ENCODE data around the gene FOXN4.

FOXN4 gene

DNA sequence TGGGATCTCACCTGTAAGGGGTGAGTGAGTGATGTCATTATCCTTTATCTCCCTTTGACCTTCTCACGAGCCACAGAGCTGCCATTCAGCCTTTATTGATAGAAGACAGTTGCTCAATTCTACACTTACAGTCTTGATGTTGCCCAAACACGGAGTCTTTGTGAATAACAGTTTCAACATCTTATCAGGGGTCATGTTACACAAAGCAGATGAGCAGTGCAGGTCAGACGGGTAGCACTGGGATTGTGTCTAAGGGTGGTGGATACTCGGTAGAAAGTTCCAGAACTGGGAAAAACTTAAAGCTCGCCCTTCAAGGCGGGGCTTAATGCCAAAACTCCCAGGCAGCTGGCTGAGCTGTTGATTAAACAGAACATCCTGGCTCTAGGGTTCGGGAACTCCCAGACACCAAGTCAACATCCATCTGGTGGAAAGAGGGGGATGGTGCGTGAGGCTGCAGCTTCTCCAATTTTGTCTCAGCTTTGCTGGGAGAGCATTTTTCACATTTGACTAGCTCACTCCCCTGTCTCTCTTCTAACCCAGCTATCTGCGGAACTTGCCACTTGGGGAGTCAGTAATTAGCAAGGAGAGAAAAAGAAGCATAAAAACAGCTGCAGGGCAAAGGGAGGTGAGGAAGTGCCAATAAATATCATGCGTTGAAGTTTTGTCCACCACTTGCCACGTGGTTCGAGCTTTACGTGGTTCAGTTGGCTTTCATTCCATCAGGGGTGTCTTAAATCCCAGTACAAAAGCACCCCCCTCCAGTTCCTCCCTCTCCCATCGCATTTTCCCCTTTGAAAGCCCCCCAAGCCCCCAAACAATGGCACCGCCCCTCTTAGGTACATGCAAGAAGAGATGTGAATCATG is 31.0 kb downstream of the FOXN4 start:
- no peak for DNase-seq

DNA sequence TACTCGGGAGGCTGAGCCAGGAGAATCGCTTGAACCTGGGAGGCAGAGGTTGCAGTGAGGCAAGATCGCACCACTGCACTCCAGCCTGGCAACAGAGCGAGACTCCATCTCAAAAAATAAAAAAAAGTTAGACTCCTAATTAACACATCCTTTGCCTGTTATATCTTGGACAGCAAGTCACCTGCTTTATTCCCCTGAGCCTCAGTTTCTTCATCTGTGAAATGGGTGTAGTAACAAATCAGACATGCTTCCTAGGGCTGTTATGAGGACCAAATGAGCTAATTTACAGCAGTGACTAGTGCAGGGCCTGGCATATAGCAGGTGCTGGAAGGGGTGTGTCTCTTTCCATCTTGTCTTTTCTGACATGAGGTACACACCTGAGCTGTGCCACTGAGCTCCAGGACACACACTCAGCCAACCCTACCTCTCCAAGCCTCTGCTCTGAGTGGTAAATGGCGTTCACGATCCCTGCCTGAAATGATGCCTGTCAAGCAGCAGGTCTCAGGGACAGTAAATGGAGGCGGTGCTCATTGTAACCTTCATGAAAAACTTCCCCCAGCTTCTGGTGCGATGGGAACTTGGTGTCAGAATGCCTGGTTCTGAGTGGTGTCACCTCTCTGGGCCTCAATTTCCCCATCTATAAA is 31.7 kb downstream of the FOXN4 start:
- DNase-seq = no peak

DNA sequence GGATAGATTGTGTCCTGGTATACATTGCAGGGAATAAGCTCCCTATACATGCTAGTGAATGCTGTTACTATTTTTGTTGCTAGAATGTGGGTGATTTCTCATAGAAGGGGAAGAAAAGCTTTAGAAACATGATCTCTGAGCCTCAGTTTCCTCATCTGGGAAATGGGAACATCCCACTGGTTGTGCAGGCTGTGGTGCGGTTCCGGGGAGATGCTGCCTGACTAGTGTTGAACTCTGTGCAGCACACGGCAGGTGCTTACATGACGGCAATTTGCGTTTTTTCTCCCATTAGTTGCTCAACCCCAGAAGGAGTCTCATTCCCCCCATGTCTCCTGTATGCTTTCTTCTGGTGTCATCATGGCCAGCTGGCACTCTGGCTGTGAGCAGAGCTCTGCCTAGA is 32.9 kb downstream of the FOXN4 start:
- no peak for DNase-seq

DNA sequence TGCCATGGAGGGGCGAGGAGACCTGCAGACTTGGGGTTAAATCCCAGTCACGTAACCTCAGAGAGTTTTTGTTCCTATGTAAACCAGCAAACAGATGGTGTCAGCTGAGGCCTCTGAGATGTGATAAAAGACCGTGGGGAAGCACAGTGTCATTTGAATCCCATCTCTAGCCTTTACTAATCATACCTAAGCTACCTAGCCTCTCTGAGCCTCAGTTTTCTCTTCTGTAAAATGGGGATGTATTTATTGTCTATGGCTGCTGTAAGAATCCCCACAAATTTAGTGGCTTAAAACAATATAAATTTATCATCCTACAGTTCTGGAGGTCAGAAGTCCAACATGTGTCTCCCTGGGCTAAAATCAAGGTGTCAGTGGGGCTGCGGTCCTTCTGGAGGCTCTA is 33.9 kb downstream of the FOXN4 start:
- no peak for DNase-seq

DNA sequence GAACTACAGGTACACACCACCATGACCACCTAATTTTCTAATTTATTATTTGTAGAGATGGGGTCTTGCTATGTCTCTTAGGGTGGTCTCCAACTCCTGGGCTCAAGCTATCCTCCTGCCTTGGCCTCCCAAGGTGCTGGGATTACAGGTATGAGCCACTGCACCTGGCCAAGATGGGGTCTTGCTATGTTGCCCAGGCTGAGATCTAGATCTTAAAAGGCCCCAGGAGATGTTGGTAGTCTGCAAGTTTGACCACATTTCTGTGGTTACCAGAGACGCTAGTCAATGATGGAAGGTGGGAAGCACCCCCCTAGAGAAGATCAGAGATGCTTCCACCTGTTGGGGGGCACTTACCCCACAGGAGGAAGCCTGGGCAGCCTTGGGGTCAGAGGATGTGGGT is 34.7 kb downstream of the FOXN4 start:
- no peak for DNase-seq

DNA sequence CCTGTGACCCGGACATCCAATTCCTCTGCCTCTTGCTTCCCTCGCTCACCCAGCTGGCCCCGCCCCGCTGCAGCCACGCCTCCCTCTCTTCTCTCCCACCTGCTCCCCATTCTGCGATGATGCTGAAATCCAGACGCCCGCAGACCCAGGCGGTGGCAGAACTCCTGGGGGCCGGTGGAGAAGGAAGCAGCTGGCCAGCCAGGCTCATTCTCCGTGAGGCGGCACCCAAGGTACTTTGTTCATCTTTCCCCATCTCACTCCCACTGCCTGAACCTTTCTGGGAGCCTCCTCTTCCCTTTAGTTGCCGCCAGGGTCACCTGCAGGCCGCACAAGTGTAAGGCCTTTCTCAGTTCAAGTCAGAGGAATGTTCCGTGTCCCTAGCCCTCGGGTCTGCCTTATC is 35.7 kb downstream of the FOXN4 start:
- no peak for DNase-seq

DNA sequence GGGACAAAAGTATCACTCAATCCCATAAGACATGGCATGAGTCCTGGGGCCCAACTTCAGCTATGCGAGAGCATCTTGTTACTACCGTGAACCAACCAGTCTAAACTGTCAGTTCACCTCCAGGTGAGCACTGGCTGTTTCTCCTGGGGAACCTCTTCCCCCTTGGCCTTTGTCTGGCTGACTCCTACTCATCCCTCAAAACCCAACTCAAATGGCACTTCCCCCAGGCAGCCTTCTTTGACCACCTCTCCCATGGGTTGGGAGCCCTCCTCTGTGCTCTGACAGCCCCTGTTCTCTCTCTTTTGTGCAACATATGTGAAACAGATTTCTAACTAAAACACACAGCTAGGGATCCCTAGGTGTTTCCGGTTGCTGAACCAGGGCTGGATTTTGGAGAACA is 37.7 kb downstream of the FOXN4 start:
- no peak for DNase-seq

DNA sequence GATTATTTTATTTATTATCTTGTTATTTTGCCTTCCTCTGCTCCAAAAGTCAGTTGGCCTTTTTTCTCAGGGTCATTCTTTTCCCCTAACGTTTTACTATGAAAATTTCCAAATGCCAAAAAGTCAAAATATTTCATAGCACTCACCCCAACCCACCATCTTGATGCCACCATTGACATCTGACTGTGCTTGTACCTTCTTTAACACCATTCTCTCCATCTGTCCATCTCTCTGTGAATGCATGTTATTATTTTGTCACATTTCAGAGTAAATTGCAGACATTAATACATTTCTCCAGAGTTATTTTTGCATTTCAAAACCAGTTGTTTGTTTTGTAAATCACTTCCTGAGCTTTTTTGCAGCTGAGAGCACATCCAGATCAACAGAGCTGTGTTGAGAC is 38.6 kb downstream of the FOXN4 start:
- DNase-seq = no peak

DNA sequence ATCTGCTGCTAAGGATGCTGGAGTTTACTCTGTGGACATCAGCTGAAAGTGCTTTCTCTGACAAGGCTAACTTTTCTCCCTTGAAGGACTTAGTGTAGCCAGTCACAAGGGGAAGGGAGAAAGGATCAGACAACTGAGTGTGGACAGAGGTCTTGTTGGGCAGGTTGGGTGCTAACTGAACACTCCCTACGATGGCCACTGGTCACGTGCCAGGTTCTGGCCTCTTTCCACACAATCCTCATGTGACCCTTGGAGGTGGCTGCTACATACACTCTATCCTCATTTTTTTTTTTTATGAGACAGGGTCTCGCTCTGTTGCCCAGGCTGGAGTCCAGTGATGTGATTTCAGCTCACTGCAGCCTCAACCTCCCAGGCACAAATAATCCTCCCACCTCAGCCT is 39.7 kb downstream of the FOXN4 start:
- DNase-seq = no peak

DNA sequence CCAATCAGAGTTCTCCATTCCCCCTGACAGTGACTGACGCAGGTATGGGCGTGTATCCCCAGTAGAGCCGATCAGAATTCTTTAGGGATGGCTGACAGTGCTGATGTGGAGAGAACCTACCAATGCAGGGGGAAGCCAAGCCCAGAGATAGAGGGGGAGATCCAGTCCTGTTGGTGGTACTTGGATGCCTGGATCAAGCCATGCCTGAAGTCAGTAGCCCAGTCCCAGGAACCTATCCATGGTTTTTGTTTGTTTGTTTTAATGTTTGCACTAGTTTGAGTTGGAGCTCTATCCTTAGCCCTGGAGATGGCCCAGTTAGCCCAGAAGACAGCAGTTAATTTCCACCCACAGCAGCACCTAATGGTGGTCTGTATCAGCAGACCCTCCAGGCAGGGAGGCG is 40.2 kb downstream of the FOXN4 start:
- no peak for DNase-seq

DNA sequence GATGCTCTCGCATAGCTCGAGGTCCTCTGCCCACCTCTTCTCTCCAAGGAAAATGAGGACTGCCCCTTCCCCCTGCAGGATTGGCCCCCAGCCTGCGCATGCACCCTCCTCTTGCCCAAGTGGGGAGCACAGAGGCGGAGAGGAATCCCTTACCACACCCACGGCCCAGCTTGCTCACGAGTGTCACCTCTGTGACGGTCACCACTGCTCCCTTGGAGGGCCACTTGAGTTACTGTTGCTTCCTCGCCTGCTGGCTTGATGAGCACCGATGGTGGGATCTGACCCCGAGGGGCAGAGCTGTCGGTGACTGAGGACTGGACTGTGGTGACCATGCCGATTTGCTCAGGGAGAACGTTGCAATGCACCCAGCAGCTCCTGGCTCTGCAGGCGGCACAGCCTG is 41.7 kb downstream of the FOXN4 start:
- DNase-seq = no peak

DNA sequence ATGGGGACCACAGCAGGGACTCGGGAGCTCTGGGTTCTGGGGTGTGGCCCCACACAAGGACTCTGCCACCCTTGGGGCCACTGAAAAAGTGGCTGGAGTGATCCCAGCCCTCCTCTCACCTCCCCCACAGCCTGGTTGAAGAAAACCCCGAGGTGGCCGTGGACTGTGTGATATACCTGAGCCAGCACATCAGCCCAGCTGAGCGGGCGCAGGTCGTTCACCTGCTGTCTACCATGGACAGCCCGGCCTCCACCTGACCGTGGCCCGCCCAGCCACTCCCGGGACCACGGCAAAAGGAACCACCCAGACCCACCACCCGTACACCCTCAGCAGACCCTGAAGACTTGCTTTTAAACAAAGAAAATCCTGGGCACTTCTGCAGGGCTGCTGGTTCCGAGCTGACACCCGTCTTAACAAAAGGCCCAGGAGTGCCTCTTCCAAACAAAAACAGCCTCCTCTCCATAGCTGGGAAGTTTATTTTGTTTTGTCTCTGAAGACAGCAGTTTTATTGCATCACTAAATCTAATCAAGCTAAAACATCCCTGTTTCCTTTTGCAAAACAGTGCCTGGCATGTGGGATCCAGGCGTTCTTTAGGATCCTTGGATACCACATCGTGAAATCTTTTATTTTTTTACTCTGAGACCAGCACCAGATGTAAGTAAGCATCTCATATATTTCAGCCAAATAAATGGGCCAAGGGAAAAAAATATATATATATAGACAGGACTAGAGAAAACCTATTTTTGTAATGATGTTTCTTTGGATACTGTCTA is 42.8 kb downstream of the FOXN4 start:
- no peak for DNase-seq

DNA sequence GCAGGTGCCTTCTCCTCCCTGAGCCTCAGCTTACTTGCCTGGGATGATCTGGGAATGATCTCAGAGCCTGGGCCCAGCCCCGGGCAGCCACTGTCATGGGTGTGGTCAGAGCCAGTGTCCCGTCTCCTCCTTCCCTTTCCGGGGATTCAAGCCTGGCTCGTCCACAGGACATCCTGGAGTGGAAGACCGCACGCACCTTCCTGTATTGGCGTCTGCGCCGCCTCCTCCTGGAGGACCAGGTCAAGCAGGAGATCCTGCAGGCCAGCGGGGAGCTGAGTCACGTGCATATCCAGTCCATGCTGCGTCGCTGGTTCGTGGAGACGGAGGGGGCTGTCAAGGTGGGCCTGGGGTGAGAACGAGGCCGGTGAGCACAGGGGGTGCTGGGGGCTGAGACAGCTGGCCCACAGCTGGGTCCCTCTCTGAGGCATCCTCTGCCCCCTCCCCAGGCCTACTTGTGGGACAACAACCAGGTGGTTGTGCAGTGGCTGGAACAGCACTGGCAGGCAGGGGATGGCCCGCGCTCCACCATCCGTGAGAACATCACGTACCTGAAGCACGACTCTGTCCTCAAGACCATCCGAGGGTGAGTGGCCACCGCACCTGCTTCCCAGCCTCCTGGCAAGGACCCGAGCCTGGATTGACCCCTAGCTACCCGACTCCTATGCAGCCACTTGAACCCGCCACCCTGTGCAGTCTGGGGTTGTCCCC is 44.0 kb downstream of the FOXN4 start:
- DNase-seq = no peak

DNA sequence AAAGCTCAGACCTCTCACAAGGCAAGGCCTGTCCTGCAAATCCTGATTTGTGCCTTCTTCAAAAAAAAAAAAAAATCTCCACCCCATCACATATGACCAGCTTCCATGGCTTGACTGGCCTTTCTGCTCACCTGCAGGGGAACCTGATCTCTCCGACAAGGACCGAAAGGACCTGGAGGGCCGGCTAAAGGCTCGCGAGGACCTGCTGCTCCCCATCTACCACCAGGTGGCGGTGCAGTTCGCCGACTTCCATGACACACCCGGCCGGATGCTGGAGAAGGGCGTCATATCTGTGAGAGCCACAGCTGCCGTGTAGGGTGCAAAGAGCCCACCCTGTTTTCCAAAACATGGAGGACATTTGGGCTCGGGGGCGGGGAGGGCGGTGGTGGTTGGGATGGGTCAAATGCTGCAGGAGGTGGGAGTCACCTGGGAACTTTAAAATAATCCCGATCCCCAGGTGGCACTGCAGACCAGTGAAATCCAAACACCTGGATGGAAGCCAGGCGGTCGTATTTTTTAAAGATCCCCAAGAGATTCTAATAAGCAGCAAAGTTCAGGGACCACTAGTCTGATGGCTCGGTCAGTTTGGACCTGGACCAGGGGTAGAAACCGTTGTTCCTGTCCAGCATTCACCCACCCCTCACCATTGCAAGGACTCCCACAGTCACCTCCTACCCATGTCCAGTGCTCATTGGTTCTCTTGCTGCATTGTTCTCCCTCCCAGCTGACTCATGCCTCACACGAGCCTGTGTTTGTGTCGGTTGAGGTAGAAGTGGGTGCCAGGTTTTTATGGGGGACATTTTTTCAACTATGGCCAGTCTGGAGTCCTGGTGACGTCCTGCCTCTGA is 44.8 kb downstream of the FOXN4 start:
- peak; percentile 9 for DNase-seq

DNA sequence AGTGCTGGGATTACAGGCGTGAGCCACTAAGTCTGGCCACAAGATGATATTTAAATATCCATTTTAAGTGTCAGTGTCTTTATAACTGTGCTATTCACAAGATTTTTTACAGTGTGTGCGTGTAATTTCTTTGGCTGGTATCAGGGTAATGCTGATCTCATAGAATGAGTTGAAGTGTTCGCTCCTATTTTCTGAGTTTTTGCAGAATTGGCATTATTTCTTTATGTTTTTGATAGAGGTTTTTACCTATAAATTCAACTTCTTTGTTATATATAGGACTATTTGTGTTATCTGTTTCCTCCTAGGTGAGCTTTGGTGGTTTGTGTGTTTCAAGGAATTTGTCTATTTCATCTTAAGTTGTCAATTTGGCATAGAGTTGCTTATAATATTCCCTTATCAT is 45.6 kb downstream of the FOXN4 start:
- no peak for DNase-seq

DNA sequence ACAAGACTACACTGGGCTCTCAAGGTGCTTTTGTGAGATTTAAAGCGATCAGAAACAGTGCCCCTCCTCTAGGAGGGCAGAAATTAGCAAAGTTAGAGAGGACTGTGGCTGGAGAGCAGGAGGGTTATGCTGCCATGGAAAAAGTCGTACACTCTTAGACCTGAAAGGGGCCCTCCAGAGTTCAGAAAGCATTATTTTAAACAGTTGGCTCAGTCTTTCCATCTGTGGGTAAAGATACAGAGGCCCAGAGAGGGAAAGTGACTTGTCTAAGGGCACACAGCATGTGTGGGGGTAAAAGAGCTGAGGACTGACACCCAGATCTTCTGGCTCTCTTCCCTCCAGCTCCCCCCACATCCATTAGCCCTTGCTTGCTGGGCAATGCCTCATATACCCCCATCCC is 47.1 kb downstream of the FOXN4 start:
- DNase-seq = no peak

DNA sequence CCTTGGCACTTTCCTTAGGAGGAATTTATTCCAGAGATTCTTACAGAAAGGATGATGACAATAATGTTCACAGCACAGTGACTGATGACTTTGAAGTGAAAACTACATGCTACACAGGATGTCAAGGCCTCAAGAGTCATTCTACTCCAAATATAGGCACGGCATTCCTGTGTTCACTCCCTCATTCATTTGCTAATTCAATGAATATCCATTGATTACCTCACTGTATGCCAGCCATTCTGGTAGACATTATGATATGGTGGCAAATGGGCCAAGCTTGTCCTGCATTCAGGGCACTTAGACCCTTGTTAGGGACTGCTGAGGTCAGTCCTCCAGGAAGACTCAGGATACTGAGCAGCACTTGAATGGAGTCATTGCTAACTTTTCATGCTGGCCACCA is 48.0 kb downstream of the FOXN4 start:
- DNase-seq = no peak

DNA sequence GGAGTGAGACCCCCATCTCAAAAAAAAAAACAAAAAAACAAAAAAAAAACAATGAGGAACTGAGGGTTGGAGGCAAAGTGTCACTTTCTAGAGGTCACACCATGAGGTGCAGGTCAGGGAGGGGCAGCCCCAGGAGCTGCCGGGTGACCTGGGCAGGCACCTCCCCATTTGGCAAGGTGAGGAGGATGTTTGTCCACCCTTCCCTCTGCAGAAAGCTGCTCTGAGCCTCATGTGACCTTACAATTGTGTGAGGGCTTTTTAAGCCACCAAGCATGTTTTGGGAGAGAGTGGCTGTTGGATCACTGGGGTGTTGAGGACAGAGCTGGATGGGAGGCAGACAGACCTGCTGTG is 49.6 kb downstream of the FOXN4 start:
- no peak for DNase-seq

DNA sequence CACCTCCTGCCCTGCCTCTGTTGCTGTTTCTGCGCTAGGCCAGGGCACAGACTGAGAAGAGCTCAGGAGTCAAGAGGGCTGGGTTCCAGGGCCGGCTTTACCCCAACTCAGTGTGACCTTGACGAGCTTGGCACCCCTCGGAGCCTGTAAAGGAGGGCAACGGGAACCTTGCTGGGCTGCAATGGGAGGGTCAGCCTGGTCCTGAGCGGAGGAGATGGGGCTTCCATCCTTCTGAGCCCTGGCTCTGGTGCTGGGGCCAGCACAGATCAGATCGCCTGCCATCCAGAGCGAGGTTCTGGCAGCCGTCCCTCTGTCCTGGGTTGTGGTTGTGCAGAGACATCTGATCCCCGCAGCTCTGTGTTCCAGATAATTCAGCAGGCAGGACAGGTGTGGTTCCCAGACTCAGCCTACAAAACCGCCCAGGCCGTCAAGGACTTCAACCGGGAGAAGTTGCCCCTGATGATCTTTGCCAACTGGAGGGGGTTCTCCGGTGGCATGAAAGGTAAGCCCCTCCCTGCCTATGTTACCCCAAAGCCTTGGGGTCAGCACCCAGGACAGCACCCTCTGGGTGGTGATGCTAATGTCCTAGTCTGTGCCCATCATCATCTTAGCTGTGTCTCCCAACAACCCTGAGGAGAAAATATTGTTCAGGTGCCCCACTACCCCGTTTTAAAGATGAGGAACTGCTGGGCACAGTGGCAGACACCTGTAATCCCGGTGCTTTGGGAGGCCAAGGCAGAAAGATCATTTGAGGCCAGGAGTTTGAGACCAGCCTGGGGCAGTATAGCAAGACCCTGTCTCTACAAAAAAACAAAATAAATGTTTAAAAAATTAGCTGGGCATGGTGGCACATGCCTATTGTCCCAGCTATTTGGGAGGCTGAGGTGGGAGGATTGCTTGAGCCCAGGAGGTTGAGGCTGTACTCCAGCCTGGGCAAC is 50.2 kb downstream of the FOXN4 start:
- DNase-seq = no peak

DNA sequence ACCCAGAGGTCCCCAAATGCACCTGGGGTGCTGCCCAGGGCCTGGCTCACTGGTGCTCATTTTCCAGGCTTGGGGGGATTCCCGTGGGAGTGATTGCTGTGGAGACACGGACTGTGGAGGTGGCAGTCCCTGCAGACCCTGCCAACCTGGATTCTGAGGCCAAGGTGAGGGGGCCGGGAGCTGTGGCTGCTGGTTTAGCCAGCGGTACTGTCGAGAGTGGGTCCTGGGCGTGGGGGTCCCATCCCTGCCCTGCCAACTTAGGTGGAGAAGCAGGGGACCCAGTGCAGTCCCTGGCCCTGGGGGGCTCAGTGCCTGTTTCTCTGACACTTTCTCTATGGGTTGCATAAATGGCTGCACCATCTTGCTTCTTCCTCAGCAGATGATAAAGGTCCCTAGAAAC is 50.9 kb downstream of the FOXN4 start:
- DNase-seq = no peak

DNA sequence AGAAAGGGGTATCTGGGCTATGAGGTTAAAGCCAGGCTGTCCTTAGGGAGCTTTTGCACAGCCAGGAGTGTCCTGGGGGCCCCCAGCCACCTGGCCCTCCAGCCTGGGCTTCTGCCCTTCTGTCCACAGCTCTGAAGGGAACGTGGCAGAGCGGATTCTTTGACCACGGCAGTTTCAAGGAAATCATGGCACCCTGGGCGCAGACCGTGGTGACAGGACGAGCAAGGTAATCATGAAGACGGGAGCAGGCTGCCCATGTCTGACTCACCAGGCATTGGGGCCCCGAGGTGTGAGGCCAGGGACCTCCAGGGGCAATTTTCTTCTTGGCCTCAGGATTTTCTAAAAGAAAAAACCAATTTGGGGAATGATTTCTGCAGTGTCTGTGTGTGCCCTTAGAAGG is 53.1 kb downstream of the FOXN4 start:
- no peak for DNase-seq

Data from GDM1 (cell line).